Ishikawa (cell line): ENCODE results near the gene PLCB4.

Experiments used
- CEBPB ChIP-seq: IDR thresholded peaks from 2 replicates; pipeline ENCODE4 v1.6.1; 2012
- CREB1 ChIP-seq: IDR thresholded peaks from 2 replicates; pipeline ENCODE4 v1.6.1; 2012; ENCODE audit warnings: low read depth
- EGR1 ChIP-seq: IDR thresholded peaks from 2 replicates; pipeline ENCODE4 v1.6.1; 2012
- EP300 ChIP-seq: IDR thresholded peaks from 2 replicates; pipeline ENCODE4 v1.6.1; 2012; ENCODE audit warnings: borderline replicate concordance
- FOXM1 ChIP-seq: IDR thresholded peaks from 2 replicates; pipeline ENCODE4 v1.6.1; 2012; ENCODE audit warnings: low read depth, borderline replicate concordance
- NFIC ChIP-seq: IDR thresholded peaks from 2 replicates; pipeline ENCODE4 v1.6.1; 2012
- RAD21 ChIP-seq: IDR thresholded peaks from 2 replicates; pipeline ENCODE4 v1.6.1; 2012; ENCODE audit warnings: low read depth
- REST ChIP-seq: IDR thresholded peaks from 2 replicates; pipeline ENCODE4 v1.6.1; 2012; ENCODE audit warnings: low read depth, mild to moderate bottlenecking
- TAF1 ChIP-seq: IDR thresholded peaks from 2 replicates; pipeline ENCODE4 v1.6.1; 2012; ENCODE audit warnings: low read depth, mild to moderate bottlenecking
- TCF12 ChIP-seq: IDR thresholded peaks from 2 replicates; pipeline ENCODE4 v1.6.1; 2012; ENCODE audit warnings: low read depth
- TEAD4 ChIP-seq: IDR thresholded peaks from 2 replicates; pipeline ENCODE4 v1.6.1; 2012
- USF1 ChIP-seq: IDR thresholded peaks from 2 replicates; pipeline ENCODE4 v1.6.1; 2012
- YY1 ChIP-seq: IDR thresholded peaks from 2 replicates; pipeline ENCODE4 v1.6.1; 2012; ENCODE audit warnings: low read depth
- ZBTB7A ChIP-seq: IDR thresholded peaks from 2 replicates; pipeline ENCODE4 v1.6.1; 2012; ENCODE audit warnings: low read depth
- TF ChIP-seq, protein P1 (sequence below): IDR thresholded peaks from 2 replicates; pipeline ENCODE4 v1.6.1; 2012

Gene PLCB4

DNA sequence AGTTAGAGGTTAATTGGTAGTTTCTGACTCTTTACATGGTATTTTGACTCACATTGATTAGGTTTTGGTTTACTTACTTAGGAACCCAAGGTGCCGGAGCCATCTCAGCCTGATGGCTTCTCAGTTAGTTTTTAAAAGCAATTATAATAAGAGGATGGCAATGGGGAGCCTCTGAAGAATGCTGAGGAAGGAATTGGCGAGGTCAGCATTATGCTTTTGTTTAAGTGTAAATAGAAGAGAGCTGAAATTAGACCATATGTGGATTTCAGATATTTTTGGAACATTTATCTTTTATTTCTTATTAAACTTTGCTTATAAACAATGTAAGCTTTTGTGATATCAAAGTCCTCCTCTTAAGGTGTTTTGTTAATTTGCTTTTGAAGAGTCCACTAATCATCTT lies 77.8 kb downstream of the PLCB4 start:
- TF ChIP-seq REST (no peak), USF1 (no peak), EP300 (no peak), TAF1 (no peak), CREB1 (no peak), RAD21 (no peak), YY1 (no peak), TEAD4 (no peak), FOXM1 (no peak), NFIC (no peak), ZBTB7A (no peak), EGR1 (no peak), CEBPB (no peak), TCF12 (no peak)
- TF ChIP-seq, protein P1, sequence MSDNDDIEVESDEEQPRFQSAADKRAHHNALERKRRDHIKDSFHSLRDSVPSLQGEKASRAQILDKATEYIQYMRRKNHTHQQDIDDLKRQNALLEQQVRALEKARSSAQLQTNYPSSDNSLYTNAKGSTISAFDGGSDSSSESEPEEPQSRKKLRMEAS, result no peak

- TF ChIP-seq ZBTB7A (no peak), USF1 (no peak), CEBPB (no peak), EP300 (no peak), CREB1 (no peak)
Measured at GRCh38 chr20:9147547-9148024, 78.7 kb downstream of the PLCB4 start.

DNA sequence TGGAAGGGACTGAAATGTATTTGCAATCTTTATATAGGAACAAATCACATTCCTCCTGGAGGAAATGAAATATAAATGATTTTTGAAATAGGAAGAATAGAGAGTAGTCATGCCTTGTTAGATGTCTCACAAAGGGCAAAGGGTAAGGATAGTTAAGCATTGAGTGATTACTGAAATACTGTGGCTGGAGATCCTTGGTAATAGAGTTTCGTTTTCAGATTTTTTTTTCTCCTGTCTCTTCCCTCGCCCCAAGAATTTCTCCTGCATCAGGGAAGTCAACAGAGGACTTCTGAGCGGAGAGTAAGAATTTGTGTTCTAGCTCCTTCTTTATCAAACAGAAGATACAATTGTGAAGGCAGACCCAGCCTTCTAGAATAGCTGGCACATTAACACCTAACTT lies 79.4 kb downstream of the PLCB4 start:
- TF ChIP-seq NFIC (no peak), TCF12 (no peak), TAF1 (no peak), USF1 (no peak), CEBPB (no peak), RAD21 (no peak), TEAD4 (no peak), YY1 (no peak), EP300 (no peak), CREB1 (no peak), ZBTB7A (no peak), EGR1 (no peak), REST (no peak), FOXM1 (no peak)

DNA sequence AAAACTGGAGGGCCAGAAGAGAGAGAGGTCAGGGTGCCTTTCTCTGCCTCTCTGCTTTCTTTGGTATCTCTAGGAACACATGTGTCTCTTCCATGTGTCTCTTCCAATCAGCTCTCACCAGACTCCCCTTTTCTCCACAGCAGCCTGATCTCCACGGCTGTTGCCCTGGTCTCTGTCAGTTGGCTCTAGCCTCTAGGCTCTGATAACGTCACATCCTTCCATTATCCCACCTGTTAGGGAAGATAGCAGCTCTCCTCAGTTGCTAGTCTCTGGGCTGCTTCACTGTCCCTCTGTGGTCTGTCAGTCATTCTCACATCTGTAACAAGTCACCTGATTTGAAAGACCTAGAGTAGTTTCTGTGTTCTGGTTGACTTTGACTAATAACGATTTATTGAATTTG lies 80.2 kb downstream of the PLCB4 start:
- TF ChIP-seq EGR1 (no peak), NFIC (no peak), USF1 (no peak), CEBPB (no peak), EP300 (no peak)

DNA sequence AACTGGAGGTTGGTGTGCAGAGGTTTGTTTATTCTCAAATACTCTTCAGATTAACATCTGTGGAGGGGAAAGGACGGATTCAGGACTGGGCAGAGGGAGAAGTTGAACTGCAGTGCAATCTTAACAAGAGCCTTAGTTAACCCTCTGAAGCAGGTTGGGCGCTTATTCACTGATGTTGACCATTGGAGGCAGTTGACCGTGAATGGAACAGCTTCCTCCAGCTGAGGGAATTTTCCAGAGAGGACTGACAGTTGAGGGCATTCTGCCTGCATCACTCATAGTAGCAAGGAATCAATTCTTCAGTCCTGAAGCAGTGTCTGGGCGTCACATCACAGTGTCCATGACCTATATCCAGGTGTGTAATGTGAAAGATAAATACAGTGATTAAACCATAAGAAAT lies 80.9 kb downstream of the PLCB4 start:
- TF ChIP-seq CREB1 (no peak), CEBPB (no peak), ZBTB7A (no peak), REST (no peak), NFIC (no peak), TAF1 (no peak), RAD21 (no peak), TCF12 (no peak), FOXM1 (no peak), EGR1 (no peak), USF1 (no peak), EP300 (no peak), TEAD4 (no peak), YY1 (no peak)
- TF ChIP-seq, protein P1, result no peak
